Sigmoid colon (tissue), 7 donors: ENCODE results near the gene MYO1F. TPM values are rescaled to one million over a fixed set of nuclear protein-coding genes. Genes with fewer than 3 reads are reported as not detected.

Experiments
- DNase-seq: peaks from one replicate; pipeline ENCODE4 v3.0.0-alpha.2; 2019
- H3K27ac ChIP-seq, 4 donors: fragments of 200-600 bp; sonication (generic); one replicate each; pipeline ENCODE4 v1.5.1; 2016 to 2019; ENCODE audit warnings: mild to moderate bottlenecking in 1 of 4
- H3K27me3 ChIP-seq, 3 donors: fragments of 200-600 bp; sonication (generic); one replicate each; pipeline ENCODE4 v1.5.1; 2019; ENCODE audit warnings: mild to moderate bottlenecking in 1 of 3
- H3K36me3 ChIP-seq, 4 donors: fragments of 200-600 bp; sonication (generic); one replicate each; pipeline ENCODE4 v1.5.1; 2016 to 2019
- H3K4me1 ChIP-seq, 4 donors: fragments of 200-600 bp; sonication (generic); one replicate each; pipeline ENCODE4 v1.5.1; 2017 to 2019
- H3K4me3 ChIP-seq, 4 donors: fragments of 200-600 bp; sonication (generic); one replicate each; pipeline ENCODE4 v1.5.1; 2017 to 2019; ENCODE audit warnings: mild to moderate bottlenecking in 2 of 4, moderate library complexity in 1 of 4
- H3K9me3 ChIP-seq, 4 donors: fragments of 200-600 bp in 3 of 4; sonication (generic) in 3 of 4; one replicate each; pipeline versions ENCODE4 v1.5.1 to v1.6.1; 2013 to 2019
- EP300 ChIP-seq, 4 donors: sonication (generic); formaldehyde crosslinking; IDR thresholded peaks; one replicate each; pipeline ENCODE4 v1.6.1; 2017; ENCODE audit warnings: antibody characterized with exemption in 4 of 4
- POLR2A ChIP-seq, 2 donors: fragments of 450-650 bp; IDR thresholded peaks; one replicate each; pipeline ENCODE4 v1.6.1; 2016; ENCODE audit warnings: antibody characterized with exemption in 2 of 2, mild to moderate bottlenecking in 2 of 2, moderate library complexity in 2 of 2
- POLR2AphosphoS5 ChIP-seq, 4 donors: sonication (generic); formaldehyde crosslinking; IDR thresholded peaks; one replicate each; pipeline ENCODE4 v1.6.1; 2017; ENCODE audit warnings: antibody characterized with exemption in 4 of 4
- WGBS, 2 donors: extraction: QIAGEN DNeasy Blood & Tissue Kit; methylation state at CpG; one replicate each; pipeline ENCODE4 v1.1.7; 2013; 5-methylcytosine and 5-hydroxymethylcytosine counted together
- intact Hi-C: fragments of 100-400 bp; cut with DNase I; formaldehyde crosslinking; loops from one replicate; pipeline ENCODE4 v1.15.1; 2023
- polyA plus RNA-seq, 3 donors: library from polyadenylated mRNA; stranded (reverse); fragments of 200-250 nt; gene quantifications; one replicate each; pipeline ENCODE4 v1.2.3, GENCODE V29; 2013
- total RNA-seq, 4 donors: library from RNA; depleted of rRNA; stranded (reverse); fragments of >200 nt; gene quantifications; one replicate each; pipeline ENCODE4 v1.1.0, GENCODE V29; 2016
- TF ChIP-seq, protein P1 (sequence below), 4 experiments: fragments of 450-650 bp in 3 of 4; fragments of 200-600 bp in 1 of 4; IDR thresholded peaks; one replicate each; pipeline ENCODE4 v1.5.1; 2016 to 2019; ENCODE audit warnings: antibody characterized with exemption in 4 of 4, mild to moderate bottlenecking in 3 of 4, moderate library complexity in 2 of 4
- donor health status: healthy with polysubstance abuse.
- donor health status: Bipolar disorder and iron deficiency.
- donor health status: healthy.

The MYO1F gene
- total and polyA plus RNA-seq, 7 donors = 6.6 to 19.4 (median 10.2) TPM

DNA sequence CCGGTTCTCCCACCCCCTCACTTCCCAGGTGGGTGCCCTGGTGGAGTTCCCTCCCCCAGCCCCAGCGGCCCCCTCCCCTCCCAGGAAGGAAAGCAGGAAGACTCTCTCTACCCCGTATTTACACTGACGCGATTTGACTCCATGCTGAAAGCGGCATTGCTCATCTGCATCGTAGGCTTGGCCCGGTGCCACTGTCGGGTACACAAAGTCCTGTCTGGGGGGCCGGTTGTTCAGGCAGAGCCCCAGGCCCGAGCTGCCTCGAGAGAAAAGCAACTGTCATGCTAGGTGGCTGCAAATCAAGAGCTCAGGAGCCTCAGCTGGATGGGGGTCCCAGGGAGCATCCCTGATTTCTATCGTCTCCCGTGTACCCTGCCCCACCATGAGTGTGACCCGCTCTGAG, 18.4 kb upstream of the MYO1F start:
- Histone ChIP-seq H3K27ac (no peak overlapping the region), H3K36me3 (peaks cover 0 to 34% (median 8%) of the 10 kb centered on the region in 4 donors), H3K4me1 (peaks cover 0 to 28% (median 23%) of the 10 kb centered on the region in 4 donors), H3K9me3 (peaks cover 0 to 6% (median 0%) of the 10 kb centered on the region in 4 donors), H3K27me3 (no peaks in the 10 kb centered on the region), H3K4me3 (no peak overlapping the region)
- 65 to 84% methylated on average over 15 of the region's 15 CpGs for WGBS, 2 donors
- intact Hi-C loops = no loop called here
- DNase-seq = no peak
- TF ChIP-seq, protein P1, sequence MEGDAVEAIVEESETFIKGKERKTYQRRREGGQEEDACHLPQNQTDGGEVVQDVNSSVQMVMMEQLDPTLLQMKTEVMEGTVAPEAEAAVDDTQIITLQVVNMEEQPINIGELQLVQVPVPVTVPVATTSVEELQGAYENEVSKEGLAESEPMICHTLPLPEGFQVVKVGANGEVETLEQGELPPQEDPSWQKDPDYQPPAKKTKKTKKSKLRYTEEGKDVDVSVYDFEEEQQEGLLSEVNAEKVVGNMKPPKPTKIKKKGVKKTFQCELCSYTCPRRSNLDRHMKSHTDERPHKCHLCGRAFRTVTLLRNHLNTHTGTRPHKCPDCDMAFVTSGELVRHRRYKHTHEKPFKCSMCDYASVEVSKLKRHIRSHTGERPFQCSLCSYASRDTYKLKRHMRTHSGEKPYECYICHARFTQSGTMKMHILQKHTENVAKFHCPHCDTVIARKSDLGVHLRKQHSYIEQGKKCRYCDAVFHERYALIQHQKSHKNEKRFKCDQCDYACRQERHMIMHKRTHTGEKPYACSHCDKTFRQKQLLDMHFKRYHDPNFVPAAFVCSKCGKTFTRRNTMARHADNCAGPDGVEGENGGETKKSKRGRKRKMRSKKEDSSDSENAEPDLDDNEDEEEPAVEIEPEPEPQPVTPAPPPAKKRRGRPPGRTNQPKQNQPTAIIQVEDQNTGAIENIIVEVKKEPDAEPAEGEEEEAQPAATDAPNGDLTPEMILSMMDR (IDR thresholded peaks at IDR 0.05) = no peak
- TF ChIP-seq POLR2AphosphoS5 (IDR thresholded peaks at IDR 0.05) (no peak), EP300 (IDR thresholded peaks at IDR 0.05) (no peak), POLR2A (IDR thresholded peaks at IDR 0.05) (no peak)

DNA sequence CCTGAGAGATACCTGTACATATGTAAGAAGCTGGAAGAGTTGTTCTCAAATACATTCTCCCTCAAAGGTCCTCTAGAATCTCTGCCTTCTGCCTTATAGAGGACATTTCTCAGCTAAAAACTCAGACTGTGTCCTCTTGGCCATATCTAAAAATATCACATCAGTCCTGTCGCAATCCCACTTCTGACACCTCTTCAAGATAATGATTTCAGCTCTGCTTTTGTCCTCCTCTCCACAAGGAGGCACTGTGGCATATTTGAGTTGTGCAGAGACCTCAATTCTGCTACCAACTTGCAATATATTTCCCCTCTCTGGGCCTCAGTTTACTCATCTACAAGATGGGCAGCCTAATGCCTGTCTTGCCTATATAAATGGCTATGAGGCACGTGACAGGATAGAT, 16.7 kb upstream of the MYO1F start:
- WGBS, 2 donors = 93 to 98% methylated on average over 2 of the region's 2 CpGs
- Histone ChIP-seq H3K9me3 (peaks cover 0 to 6% (median 0%) of the 10 kb centered on the region in 4 donors), H3K27me3 (no peaks in the 10 kb centered on the region), H3K4me3 (no peak overlapping the region), H3K27ac (no peak overlapping the region), H3K36me3 (peaks cover 0 to 23% (median 5%) of the 10 kb centered on the region in 4 donors), H3K4me1 (peaks cover 0 to 28% (median 23%) of the 10 kb centered on the region in 4 donors)
- intact Hi-C loops = loop anchor here (2.0 kb wide), 1 partner anchor 15 kb away; no protein-coding TSS in a partner anchor
- TF ChIP-seq POLR2AphosphoS5 (IDR thresholded peaks at IDR 0.05) = no peak
- TF ChIP-seq, protein P1 (IDR thresholded peaks at IDR 0.05) = no peak
- TF ChIP-seq EP300 (IDR thresholded peaks at IDR 0.05) = no peak
- no peak for TF ChIP-seq POLR2A (IDR thresholded peaks at IDR 0.05)
- no peak for DNase-seq

DNA sequence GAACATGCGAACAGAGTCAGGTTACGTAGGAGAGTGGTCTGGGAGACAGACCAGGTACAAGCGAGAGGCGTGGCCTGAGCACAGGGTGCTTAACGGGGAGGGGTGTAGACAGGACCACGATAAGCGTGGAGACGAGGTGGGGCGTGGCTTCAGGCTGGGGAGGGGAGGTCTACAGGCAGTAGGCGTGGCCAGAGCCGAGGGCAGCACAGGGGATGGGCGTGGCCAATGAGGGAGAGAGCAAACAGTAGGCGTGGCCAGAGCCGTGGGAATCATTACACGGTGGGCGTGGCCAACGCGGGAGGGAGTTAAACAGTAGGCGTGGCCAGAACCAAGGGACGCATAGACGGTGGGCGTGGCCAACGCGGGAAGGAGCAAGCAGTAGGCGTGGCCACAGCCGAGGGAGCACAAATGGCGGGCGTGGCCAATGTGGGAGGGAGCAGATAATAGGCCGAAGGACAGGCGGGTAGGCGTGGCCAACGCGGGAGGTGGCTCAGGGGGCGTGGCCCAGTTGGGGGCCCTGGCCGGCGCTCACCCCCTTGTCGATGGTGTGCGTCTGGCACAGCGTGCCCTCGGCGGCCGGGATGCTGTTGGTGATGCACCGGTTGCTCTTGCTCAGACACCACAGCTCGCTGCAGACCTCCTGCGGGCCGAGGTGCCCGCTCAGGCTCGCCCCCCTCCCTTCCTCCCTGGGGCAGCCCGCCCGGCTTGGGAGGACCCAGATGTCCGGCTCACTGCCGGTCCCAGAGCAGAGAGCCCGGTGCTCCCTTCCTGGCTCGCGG, 15.2 kb upstream of the MYO1F start:
- Histone ChIP-seq H3K27ac (peak overlapping the region; percentile 19 to 52 (median 40)), H3K36me3 (peaks cover 0 to 27% (median 5%) of the 10 kb centered on the region in 4 donors), H3K4me3 (peak overlapping the region; percentile 26 to 47 (median 43)), H3K9me3 (peaks cover 0 to 6% (median 0%) of the 10 kb centered on the region in 4 donors), H3K27me3 (no peaks in the 10 kb centered on the region), H3K4me1 (peaks cover 0 to 28% (median 23%) of the 10 kb centered on the region in 4 donors)
- TF ChIP-seq POLR2A (IDR thresholded peaks at IDR 0.05) = no peak
- TF ChIP-seq POLR2AphosphoS5 (IDR thresholded peaks at IDR 0.05) = peak in 3 of 4 donors; percentile 67 to 80 (median 68)
- WGBS, 2 donors = 3 to 14% methylated on average over 55 of the region's 55 CpGs
- intact Hi-C loops = loop anchor here (2.0 kb wide), 1 partner anchor 16 kb away; no protein-coding TSS in a partner anchor
- peak; percentile 99 for DNase-seq

DNA sequence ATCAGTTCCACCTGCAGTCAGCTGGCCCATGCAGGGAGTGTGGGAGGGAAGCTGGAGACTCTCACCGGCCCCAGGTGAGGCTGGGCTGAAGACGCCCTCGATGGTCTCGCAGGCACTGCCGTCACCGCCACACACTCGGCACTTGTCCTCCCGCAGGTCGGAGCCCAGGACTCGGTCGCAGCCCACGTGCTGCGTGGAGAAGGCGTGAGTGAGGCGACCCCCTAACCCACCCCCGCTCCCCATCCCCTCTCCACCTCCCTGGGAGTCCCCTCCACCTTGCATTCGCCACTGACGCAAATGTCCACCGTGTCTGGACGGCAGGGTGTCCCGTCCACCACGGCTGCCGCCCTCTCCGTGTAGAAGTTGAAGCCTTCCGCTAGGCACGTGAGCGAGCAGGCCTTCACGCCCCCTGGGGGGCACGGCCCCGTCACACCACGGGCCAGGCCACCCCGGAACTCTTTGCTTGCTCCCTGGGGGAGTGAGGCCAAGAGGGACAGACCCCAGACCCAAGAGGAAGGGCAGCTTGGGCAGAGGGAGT, 12.0 kb upstream of the MYO1F start:
- H3K27me3 ChIP-seq = no peaks in the 10 kb centered on the region
- 88 to 92% methylated on average over 32 of the region's 32 CpGs for WGBS, 2 donors
- TF ChIP-seq POLR2A (IDR thresholded peaks at IDR 0.05) (no peak), EP300 (IDR thresholded peaks at IDR 0.05) (no peak), POLR2AphosphoS5 (IDR thresholded peaks at IDR 0.05) (no peak)
- TF ChIP-seq, protein P1 (IDR thresholded peaks at IDR 0.05) = no peak
- H3K36me3 ChIP-seq = peaks cover 0 to 37% (median 0%) of the 10 kb centered on the region in 4 donors
- H3K27ac ChIP-seq = no peak overlapping the region
- intact Hi-C loops = no loop called here
- DNase-seq = no peak
- peaks cover 0 to 5% (median 0%) of the 10 kb centered on the region in 4 donors for H3K9me3 ChIP-seq
- H3K4me3 ChIP-seq = no peak overlapping the region
- peaks cover 0 to 22% (median 17%) of the 10 kb centered on the region in 4 donors for H3K4me1 ChIP-seq
